ENCODE measurements around the gene TAP1. TPM values are rescaled to one million over a fixed set of nuclear protein-coding genes. Genes with fewer than 3 reads are reported as not detected.

TAP1 gene
- total RNA-seq, 1 experiment from 2014 or later, result 74.7 TPM

- no peak within 1 kb of the TSS for H3K27ac ChIP-seq (ENCODE audit: low read length)
- POLR2A ChIA-PET, result no interaction called here
- in situ Hi-C loops (cut with HindIII; ENCODE audit: low pct_unique_long_range_greater_than_20kb, low sequenced_read_pairs) (no loop called here), intact Hi-C loops (cut with micrococcal nuclease; ENCODE audit: unreplicated experiment) (no loop called here)
- no peak for DNase-seq (ENCODE audit: low read depth, low spot score)
- no TSS peak for BruUV-seq (replicated peaks)
- H3K27me3 ChIP-seq (ENCODE audit: control insufficient read depth, insufficient read depth, low read length), result peaks cover 2% of the 10 kb centered on the region; the same call in 1 of the 2 replicates
- H3K36me3 ChIP-seq (ENCODE audit: control insufficient read depth, insufficient read depth, low read length), result no peaks in the 10 kb centered on the region
- H3K9me3 ChIP-seq (ENCODE audit: control insufficient read depth, insufficient read depth, low read depth, low read length), result no peaks in the 10 kb centered on the region
- no peak for TF ChIP-seq SIN3A (IDR thresholded peaks at IDR 0.05; ENCODE audit: borderline replicate concordance, insufficient read depth, low read depth, low read length)
- TF ChIP-seq POLR2AphosphoS5 (IDR thresholded peaks at IDR 0.05; ENCODE audit: low read depth, low read length), result no peak
- TF ChIP-seq CTCF (IDR thresholded peaks at IDR 0.05), result no peak
- TF ChIP-seq, protein P1, sequence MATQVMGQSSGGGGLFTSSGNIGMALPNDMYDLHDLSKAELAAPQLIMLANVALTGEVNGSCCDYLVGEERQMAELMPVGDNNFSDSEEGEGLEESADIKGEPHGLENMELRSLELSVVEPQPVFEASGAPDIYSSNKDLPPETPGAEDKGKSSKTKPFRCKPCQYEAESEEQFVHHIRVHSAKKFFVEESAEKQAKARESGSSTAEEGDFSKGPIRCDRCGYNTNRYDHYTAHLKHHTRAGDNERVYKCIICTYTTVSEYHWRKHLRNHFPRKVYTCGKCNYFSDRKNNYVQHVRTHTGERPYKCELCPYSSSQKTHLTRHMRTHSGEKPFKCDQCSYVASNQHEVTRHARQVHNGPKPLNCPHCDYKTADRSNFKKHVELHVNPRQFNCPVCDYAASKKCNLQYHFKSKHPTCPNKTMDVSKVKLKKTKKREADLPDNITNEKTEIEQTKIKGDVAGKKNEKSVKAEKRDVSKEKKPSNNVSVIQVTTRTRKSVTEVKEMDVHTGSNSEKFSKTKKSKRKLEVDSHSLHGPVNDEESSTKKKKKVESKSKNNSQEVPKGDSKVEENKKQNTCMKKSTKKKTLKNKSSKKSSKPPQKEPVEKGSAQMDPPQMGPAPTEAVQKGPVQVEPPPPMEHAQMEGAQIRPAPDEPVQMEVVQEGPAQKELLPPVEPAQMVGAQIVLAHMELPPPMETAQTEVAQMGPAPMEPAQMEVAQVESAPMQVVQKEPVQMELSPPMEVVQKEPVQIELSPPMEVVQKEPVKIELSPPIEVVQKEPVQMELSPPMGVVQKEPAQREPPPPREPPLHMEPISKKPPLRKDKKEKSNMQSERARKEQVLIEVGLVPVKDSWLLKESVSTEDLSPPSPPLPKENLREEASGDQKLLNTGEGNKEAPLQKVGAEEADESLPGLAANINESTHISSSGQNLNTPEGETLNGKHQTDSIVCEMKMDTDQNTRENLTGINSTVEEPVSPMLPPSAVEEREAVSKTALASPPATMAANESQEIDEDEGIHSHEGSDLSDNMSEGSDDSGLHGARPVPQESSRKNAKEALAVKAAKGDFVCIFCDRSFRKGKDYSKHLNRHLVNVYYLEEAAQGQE (IDR thresholded peaks at IDR 0.05; ENCODE audit: insufficient read depth in 1 of 2, low read depth in 2 of 2, low read length in 1 of 2), result no peak
- TF ChIP-seq TCF7L2 (IDR thresholded peaks at IDR 0.05; ENCODE audit: low read depth, low read length), result no peak
- CTCF ChIA-PET, result no interaction called here
- no peak for ATAC-seq
- no peak within 1 kb of the TSS for H3K4me3 ChIP-seq (ENCODE audit: low read depth in 2 of 2, low read length in 2 of 2)
- H3K4me1 ChIP-seq (ENCODE audit: control insufficient read depth, insufficient read depth, low read length), result no peaks in the 10 kb centered on the region
These were observed 36.7 kb downstream of the TAP1 start, which contains the start of gene HLA-DOB for GRCh38 chr6:32816746-32817204. HLA-DOB (minus strand) TSS chr6:32817002; CDS start chr6:32816951, 51 bp downstream.

DNA sequence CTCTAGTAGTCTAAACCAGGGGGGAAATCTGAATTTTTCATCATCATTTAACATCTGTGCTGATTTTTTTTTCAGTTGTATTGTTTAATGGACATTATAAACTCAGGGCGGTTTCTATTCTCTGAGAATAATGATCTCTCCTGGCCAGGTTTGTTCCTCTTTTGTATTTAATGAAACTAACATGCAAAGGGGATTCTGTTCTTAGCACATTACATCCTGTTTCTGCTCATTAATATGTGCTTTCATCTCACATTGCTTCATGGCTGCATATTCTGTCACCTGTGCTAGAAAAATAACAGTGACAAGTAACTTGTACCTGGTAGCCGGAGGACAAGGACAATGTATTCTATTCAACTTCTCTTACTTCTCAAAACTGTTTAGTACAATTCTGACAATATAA is 37.5 kb downstream of the TAP1 start:
- no peak for ATAC-seq
- no TSS peak for BruUV-seq (replicated peaks)
- in situ Hi-C loops (cut with HindIII; ENCODE audit: low pct_unique_long_range_greater_than_20kb, low sequenced_read_pairs), result no loop called here

More for the DNA sequence above, 37.5 kb downstream of the TAP1 start:
- H3K27ac ChIP-seq (ENCODE audit: low read length), result no peak overlapping the region
- H3K4me1 ChIP-seq (ENCODE audit: control insufficient read depth, insufficient read depth, low read length), result no peaks in the 10 kb centered on the region
- H3K9me3 ChIP-seq (ENCODE audit: control insufficient read depth, insufficient read depth, low read depth, low read length), result no peaks in the 10 kb centered on the region
- H3K4me3 ChIP-seq (ENCODE audit: low read depth in 2 of 2, low read length in 2 of 2), result no peak overlapping the region
- CTCF ChIA-PET, result no interaction called here
- H3K36me3 ChIP-seq (ENCODE audit: control insufficient read depth, insufficient read depth, low read length), result no peaks in the 10 kb centered on the region
- TF ChIP-seq TCF7L2 (IDR thresholded peaks at IDR 0.05; ENCODE audit: low read depth, low read length), result no peak
- TF ChIP-seq SIN3A (IDR thresholded peaks at IDR 0.05; ENCODE audit: borderline replicate concordance, insufficient read depth, low read depth, low read length), result no peak
- TF ChIP-seq, protein P1 (IDR thresholded peaks at IDR 0.05; ENCODE audit: insufficient read depth in 1 of 2, low read depth in 2 of 2, low read length in 1 of 2), result no peak
- no peak for TF ChIP-seq POLR2AphosphoS5 (IDR thresholded peaks at IDR 0.05; ENCODE audit: low read depth, low read length)
- no peak for TF ChIP-seq CTCF (IDR thresholded peaks at IDR 0.05)
- intact Hi-C loops (cut with micrococcal nuclease; ENCODE audit: unreplicated experiment), result no loop called here
- POLR2A ChIA-PET, result no interaction called here
- DNase-seq (ENCODE audit: low read depth, low spot score), result no peak
- H3K27me3 ChIP-seq (ENCODE audit: control insufficient read depth, insufficient read depth, low read length), result peaks cover 2% of the 10 kb centered on the region; the same call in 1 of the 2 replicates

Measured in Panc1 (cell line).